ENCODE data around the gene BCL2L2.
A peak's percentile ranks its signal among the peaks of the same experiment; 100 is the strongest.
"Not testable (repeated sequence)": the region's sequence is repeated elsewhere in the genome, so short reads cannot be mapped to it uniquely, and the experiment has no call there.

BCL2L2 gene, protein sequence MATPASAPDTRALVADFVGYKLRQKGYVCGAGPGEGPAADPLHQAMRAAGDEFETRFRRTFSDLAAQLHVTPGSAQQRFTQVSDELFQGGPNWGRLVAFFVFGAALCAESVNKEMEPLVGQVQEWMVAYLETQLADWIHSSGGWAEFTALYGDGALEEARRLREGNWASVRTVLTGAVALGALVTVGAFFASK

GRCh38 chr14:23306412-23307145 lies at the start of gene BCL2L2:
TSS of gene BCL2L2 (plus strand) at chr14:23306833. CDS start at chr14:23307768, 935 bp downstream.
- DNase-seq = peak; percentile 71

GRCh38 chr14:23258256-23258655 lies 48.4 kb upstream of the BCL2L2 start:
- DNase-seq = no peak

DNA sequence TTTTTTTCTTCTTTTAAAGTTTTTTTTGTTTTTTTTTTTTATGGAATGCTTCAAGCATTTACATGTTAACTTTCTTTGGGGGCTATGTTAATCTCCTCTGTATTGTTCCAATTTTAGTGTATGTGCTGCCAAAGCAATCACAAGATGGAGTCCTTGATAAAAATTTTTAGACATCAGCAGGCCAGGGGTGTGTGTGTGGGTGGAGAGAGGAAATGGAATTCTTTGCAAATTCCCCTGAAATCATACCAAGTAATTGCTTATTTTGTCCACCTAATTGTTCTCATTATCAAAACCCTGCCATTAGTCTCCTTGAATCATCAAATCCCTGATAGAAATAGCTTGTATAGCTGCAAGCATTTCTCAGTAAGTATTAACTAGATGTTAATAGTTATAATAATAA lies 47.2 kb upstream of the BCL2L2 start:
- no peak for DNase-seq

DNA sequence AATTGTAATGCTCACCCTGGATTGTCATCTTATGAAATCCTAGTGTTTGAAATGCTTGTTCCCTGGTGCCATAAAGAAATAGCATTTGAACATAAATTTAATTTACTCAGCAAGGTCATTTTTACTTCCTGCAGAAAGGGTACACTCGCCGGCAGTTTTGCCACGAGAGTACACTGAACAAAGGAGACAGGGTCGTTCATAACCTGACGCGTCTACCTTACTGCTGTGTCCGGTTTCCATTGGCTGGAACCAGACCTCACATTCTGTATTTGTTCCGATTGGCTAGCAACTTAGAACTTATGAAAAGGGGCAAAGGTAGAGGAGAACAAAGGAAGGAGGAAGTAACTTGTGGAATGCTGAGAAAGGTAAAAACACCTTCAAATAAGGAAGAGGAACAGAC lies 45.8 kb upstream of the BCL2L2 start:
- DNase-seq = not testable (repeated sequence)

DNA sequence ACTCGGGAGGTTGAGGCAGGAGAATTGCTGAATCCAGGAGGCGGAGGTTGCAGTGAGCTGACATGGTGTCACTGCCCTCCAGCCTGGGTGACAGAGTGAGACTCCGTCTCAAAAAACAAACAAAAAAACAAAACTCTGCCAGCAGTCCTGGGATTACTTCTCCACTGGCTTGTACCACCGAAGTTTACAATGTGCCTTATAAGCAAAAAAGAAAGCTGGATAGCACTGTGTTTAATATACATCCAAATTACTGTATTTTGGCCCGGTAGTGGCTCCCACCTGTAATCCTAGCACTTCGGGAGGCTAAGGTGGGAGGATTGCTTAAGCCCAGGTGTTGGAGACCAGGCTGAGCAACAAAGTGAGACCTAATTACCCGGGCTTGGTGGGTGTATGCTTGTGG lies 37.4 kb upstream of the BCL2L2 start:
- DNase-seq = no peak

- no peak for DNase-seq
Measured at GRCh38 chr14:23275412-23275811, 31.2 kb upstream of the BCL2L2 start.

GRCh38 chr14:23277189-23277588 lies 29.4 kb upstream of the BCL2L2 start:
- no peak for DNase-seq

DNA sequence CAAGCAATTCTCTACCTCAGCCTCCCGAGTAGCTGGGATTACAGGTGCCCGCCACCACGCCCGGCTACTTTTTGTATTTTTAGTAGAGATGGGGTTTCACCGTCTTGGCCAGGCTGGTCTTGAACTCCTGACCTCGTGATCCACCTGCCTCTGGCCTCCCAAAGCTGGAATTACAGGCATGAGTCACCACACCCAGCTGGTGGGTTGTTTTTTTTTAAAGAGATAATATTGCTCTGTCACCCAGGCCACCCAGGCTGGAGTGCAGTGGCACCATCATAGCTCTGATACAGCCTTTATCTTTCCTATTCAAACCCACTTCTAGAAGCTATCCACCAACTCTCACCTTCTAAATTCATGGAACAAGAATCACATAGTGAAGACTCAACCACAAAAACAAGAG lies 28.7 kb upstream of the BCL2L2 start:
- DNase-seq = not testable (repeated sequence)

DNA sequence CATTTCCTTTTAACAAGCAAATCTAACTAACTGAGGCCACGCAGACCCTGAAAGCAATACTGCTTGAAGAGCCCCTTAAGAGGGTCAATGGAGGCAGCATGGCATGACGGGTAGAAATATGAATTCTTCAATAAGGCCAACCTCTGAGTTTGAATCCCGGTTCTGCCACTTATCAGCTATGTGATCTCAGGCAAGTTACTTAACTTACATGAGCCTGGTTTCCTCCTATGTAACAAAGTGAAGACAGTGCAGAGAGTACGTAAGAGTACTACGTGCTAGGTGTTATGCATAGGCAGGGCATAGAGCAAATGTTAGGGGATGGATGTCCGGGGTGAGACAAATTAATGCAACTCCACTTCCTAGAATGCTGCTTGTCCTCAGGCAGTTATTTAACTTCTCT lies 25.4 kb upstream of the BCL2L2 start:
- no peak for DNase-seq

- DNase-seq = no peak
Measured at GRCh38 chr14:23284654-23285529, 21.7 kb upstream of the BCL2L2 start.

GRCh38 chr14:23285530-23286019 lies 21.1 kb upstream of the BCL2L2 start:
- DNase-seq = no peak

DNA sequence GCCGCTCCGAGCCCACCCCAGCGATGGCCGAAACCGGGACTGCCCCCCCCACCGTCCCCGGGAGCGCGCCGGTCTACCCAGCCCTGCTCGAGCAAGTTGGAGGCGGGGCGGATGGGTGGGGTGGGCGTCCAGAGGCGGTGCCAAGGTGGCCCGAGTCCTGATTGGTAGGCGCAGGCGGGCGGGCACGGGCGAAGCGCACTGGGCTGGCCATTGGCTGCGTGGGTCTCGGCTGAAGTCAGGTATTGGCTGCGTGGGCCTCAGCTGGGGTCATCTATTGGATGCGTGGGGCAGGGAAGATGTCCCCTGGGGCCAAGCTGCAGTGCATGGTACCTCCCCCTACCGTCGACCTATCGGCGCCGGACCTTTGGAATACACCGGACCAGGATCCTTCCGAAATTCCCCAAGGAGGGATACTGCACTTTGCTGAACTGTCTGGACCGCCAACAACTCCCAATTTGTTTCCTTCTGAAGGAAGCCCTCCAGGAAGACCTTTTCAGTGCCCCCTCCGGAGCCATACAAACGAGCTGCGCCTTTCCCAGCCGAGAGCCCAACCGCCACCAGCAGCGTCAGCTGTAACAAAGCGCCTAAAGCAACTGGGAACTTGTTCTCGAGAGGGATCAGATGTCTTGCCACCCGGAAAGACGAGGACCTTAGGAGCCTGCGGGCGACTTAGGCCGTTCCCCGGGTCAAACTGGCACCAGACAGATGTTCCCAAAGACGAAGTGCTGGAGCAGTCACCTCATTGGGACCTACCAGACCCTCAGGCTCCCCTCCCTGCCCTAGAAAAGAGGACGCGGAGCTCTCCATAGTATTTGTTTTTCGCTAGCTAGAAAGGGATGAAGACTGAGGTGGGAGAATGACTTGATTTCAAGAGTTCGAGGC lies 20.4 kb upstream of the BCL2L2 start, which contains the start of gene HOMEZ:
Gene HOMEZ (minus strand): TSS at position 113 of the 882 bp plus-strand sequence. CDS start 180 bp downstream, outside the sequence.
- peak; percentile 98 for DNase-seq

- no peak for DNase-seq
Measured at GRCh38 chr14:23286902-23287479, 19.6 kb upstream of the BCL2L2 start.

GRCh38 chr14:23294734-23295561 lies 11.7 kb upstream of the BCL2L2 start:
- peak; percentile 8 for DNase-seq

- no peak for DNase-seq
Measured at GRCh38 chr14:23296012-23296777, 10.4 kb upstream of the BCL2L2 start.

GRCh38 chr14:23297096-23297495 lies 9.5 kb upstream of the BCL2L2 start:
- DNase-seq = no peak

DNA sequence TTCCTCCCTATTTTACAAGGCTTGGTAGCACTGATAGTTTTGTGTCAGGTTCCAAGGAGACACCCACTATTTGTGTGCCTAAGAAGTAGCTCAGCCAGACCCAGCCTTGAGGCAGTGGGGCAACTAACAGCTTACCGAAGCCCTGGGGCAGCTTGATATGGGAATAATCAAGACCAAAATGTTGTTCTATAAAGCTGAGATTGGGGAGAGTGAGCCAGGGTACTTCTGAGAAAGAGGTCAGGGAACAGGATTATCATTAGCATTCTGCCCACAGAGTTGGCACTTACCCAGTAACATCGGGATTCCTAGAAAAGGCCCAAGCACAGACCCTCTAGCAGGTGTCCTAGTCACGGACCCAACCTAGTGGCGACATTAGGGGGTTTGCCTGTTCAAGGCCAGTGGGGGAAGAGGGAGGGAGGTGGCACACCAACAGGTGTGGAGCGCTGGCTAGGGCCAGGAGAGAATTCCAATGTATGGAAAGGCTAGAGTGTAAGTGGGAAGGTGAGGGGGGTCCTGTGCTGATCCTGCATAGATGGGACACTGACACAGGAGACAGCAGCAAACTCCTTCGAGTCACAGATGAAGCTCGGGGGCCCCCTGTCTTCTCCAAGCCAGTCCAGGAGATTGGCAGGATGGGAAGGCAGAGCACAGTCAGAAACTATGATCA lies 8.9 kb upstream of the BCL2L2 start:
- DNase-seq = no peak

DNA sequence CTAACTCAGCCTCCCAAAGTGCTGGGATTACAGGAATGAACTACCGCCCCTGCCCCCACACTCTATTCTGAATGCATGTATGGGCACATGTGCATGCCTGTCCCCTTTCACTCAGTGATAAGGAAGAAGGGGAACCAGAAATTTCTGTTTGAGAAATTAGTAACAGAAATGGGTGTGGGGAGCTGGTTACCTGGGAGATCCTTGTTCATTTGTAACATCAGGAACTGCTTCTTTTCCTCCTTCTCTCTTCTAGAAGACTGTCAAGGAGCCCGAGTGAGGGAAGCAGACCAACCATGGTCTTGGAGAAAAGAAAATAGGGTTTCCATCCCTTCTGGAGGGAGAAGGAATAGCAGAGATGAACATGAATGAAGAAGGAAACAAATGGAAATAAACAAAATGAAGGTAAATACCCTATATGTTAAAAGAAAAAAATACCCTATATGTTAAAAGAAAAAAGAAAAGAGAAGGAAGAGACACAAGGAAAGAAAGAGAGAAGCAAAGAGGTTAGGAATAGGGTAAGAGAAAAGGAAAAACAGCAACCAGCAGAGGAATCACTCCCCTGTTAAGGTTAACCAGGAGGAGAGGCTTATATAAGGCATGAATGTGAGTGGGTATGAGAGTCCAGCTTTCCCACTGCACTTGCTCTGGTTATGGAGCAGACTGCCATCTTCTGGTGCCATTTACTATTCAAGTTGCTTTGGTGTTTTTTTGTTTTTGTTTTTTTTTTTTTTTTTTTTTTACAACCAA lies 7.2 kb upstream of the BCL2L2 start:
- DNase-seq = no peak

Data from NCI-H526 treated with DMSO at 0.1 percent for 48 hours (cell line).